C1 segment of cervical spinal cord (tissue), 14 donors: ENCODE data around the gene TMX2.
"Not testable (repeated sequence)": the region's sequence is repeated elsewhere in the genome, so short reads cannot be mapped to it uniquely, and the experiment has no call there.

Source experiments
- DNase-seq, 14 donors: peaks; one replicate each; lab custom pipeline; 2025; lab: John Stamatoyannopoulos, UW

TMX2 gene, protein sequence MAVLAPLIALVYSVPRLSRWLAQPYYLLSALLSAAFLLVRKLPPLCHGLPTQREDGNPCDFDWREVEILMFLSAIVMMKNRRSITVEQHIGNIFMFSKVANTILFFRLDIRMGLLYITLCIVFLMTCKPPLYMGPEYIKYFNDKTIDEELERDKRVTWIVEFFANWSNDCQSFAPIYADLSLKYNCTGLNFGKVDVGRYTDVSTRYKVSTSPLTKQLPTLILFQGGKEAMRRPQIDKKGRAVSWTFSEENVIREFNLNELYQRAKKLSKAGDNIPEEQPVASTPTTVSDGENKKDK

DNA sequence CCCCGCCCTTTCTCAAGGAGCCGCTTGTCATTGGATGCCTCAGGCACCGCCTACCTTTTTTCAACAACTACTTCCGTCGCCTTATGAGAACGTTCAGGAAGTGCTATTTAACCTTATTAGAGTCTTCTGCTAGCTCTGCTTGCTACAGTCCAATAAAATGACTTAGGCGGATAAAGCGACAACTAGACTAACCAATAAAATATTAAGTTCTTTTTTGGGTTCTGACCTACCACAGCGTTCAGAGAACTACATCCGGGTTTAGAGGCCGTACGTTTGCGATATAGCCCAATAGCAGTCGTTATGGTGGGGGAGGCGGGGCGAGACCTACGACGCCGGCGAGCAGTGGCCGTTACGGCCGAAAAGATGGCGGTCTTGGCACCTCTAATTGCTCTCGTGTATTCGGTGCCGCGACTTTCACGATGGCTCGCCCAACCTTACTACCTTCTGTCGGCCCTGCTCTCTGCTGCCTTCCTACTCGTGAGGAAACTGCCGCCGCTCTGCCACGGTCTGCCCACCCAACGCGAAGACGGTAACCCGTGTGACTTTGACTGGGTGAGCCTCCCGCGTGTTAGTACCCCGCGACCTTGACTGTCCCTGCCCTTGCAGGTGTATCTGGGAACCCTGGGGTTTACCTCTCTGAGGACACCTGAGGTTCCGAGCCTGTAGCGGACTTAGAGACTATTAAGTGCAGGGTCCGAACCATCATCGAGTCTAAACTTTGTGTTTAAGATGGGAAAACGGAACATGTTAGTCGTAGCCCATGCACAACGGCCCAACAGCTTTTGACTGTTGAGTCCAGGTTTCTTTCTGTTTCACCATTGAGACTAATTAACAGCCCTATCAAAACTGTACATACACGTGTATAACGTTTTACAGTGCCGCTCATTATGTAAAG lies at the start of gene TMX2:
TMX2 (plus strand) TSS at position 338 of the 895 bp plus-strand sequence; CDS start at position 364, 26 bp downstream.
- DNase-seq: peak; percentile 53 to 100 (median 95)

- DNase-seq: no peak
These were observed 49.5 kb upstream of the TMX2 start for GRCh38 chr11:57662893-57663292.

DNA sequence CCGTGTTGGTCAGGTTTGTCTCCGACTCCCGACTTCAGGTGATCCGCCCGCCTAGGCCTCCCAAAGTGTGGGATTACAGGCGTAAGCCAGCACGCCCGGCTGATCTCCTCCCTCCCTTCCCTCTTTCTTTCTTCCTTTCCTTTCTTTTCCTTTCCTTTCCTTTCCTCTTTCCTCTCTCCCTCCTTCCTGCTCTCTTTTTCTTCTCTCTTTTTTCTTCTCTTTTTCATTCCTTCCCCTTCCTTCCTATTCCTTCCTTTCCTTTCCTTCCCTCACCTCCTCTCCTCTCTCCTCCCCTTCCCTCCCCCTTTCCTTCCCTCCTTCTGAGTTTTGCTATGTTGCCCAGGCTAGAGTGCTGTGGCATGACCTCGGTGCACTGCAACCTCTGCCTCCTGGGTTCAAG lies 48.4 kb upstream of the TMX2 start:
- no peak for DNase-seq

DNA sequence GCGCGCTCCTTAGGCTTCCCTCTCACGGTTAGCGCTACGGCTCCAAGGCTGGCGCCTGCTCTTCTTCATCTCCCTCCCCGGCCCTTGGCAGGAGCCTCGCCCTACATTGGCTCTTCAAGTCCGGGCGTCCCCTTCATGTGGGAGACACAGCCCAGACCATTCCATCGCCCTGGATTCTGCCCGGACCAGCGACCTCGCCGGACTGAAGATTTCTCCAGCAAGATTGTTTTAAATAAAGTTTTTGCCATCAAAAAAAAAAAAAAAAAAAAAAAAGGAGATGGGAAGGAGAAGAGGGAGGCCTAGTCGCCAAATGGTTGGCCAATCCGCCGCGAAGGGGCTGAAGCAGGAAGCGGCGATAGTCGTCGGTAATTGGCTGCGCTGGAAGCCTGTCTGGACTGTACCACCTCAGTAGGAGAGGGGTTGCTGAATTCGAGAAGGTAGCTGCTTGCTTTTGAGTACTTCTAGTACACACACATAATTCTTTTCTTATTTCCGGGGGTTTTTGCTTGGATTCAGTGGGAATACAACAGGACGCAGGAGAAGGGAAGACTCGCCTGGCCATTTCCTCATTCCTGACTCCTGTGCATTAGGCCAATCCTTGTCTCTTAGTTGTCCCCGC lies 45.2 kb upstream of the TMX2 start:
- peak in 13 of 14 donors; percentile 84 to 100 (median 98) for DNase-seq

DNA sequence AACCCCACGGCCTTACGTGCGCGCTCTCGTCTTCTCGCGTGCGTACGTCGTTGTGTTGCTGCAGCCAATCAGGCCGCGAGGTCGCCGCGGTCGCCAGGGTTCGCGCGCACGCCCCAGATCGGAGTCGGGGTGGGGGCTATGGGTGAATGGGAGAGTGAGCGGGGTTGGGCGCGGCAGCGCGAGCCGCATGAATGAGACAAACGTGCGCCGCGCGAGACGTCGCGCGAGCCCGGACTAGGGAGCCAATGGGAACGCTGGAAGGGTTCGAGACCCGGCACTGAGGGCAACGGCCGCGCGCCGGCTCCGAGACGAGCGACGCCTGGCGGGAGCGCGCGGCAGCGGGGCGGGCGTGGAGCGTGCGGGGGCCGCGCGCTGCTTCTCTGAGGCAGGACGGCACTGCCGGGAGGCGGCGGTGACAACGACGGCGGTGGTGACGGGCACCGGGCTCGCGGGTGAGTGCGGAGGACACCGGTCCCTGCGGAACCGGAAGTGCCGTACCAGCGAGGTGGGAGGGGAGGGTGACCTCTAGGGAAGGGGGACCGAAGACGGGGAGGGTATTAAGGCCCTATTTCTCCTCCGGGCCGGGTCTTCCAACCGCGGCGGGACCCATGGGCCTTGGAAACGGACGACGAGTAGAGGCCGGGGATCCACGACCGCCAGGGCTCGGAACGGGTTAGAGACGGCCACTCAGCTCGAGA lies 44.5 kb upstream of the TMX2 start, which contains the start of gene ZDHHC5:
ZDHHC5 (plus strand) TSS at position 379 of the 698 bp plus-strand sequence. CDS start 4,977 bp downstream, outside the sequence.
- DNase-seq: peak; percentile 84 to 100 (median 98)

DNA sequence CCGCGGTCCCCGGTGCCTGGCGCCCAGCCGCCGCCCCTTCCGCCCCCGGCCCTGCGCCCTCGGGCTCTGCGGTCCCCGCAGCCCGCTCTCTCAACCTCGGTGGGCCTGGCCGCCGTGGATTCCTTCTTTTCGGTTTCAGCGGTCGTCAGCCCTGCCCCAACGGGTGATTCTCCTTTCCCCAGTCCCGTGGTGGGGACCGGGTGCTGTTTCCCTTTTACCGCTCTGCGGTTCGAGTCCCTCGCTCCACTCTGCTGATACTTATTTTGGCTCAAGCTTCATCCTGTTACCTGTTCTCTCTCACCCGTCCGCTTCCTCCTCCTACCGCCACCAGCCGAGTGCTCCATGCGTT lies 44.0 kb upstream of the TMX2 start:
- peak in 1 of 14 donors; percentile 53 for DNase-seq

GRCh38 chr11:57674251-57674650 lies 38.1 kb upstream of the TMX2 start:
- no peak for DNase-seq

DNA sequence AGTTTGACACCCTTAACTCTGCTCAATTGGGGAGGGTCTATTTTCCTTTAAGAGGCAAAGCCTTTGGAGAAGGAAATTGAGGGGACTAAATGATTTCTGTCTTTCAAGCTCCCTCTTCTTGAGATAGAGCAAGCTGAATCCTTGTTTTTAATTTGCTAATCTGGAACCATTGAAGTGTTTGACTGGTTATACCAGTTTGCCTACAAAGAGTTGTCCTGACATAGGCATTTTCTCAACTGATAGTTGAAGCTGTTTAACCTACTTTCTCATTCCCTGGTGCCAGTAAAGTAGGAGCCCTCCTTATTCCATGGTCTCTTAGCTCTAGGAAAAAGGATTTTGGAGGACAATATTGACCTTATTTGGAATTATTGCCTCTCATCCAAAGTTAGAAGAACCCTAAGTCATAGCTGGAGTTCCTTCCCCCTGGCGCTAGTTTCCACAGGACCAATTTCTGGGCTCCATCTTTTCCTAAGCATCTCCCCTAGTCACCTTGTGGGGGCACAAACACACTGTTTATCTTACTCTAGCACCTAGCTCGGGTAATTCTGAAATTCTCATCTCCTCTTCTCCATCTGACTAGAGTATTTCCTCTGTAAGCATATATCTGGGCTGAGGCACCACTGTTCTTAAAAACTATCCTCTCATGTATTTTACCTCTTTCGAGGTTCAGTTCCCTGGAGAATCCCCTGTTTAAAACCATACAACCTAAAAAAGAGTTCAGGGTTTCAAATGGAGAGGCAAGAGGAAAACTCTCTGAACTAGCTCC lies 37.0 kb upstream of the TMX2 start:
- no peak for DNase-seq

- no peak for DNase-seq
These were observed 33.0 kb upstream of the TMX2 start for GRCh38 chr11:57679396-57679795.

- DNase-seq: no peak
These were observed 31.9 kb upstream of the TMX2 start for GRCh38 chr11:57680552-57680874.

- DNase-seq: no peak
These were observed 31.2 kb upstream of the TMX2 start for GRCh38 chr11:57681168-57681567.

DNA sequence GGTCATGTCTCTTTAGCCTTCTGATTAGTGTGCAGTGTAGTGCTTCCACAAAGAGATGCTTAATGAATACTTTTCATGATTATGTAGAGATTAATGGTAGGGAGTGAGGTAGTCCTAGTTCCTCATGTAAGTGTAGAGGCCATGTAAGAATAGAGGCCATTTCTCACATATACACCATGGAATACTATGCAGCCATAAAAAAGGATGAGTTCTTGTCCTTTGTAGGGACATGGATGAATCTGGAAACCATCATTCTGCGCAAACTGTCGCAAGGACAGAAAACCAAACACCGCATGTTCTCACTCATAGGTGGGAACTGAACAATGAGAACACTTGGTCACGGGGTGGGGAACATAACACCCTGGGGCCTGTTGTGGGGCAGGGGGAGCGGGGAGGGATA lies 21.9 kb upstream of the TMX2 start:
- DNase-seq: not testable (repeated sequence)

DNA sequence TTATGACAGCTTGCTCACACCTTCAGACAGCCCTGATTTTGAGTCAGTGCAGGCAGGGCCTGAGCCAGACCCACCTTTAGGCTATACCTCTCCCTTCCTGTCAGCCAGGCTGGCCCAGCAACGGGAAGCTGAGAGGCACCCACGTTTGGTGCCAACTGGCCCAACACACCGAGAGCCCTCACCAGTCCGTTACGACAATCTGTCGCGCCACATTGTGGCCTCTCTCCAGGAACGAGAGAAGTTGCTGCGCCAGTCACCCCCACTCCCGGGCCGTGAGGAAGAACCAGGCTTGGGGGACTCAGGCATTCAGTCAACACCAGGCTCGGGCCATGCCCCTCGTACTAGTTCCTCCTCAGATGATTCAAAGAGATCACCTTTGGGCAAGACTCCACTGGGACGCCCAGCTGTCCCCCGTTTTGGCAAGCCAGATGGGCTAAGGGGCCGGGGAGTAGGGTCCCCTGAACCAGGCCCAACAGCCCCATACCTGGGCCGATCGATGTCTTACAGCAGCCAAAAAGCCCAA lies 13.5 kb upstream of the TMX2 start:
- no peak for DNase-seq

- no peak for DNase-seq
These were observed 12.6 kb upstream of the TMX2 start for GRCh38 chr11:57699813-57700212.

- DNase-seq: no peak
These were observed 12.0 kb upstream of the TMX2 start for GRCh38 chr11:57700425-57700824.

GRCh38 chr11:57703341-57703740 lies 9.1 kb upstream of the TMX2 start:
- no peak for DNase-seq

- no peak for DNase-seq
These were observed 7.5 kb upstream of the TMX2 start for GRCh38 chr11:57704932-57705331.

GRCh38 chr11:57705432-57705831 lies 7.0 kb upstream of the TMX2 start:
- DNase-seq: not testable (repeated sequence)

- DNase-seq: no peak
These were observed 2.5 kb upstream of the TMX2 start for GRCh38 chr11:57709802-57710367.
